ENCODE data around the gene C3orf62.
"Not testable (repeated sequence)": the region's sequence is repeated elsewhere in the genome, so short reads cannot be mapped to it uniquely, and the experiment has no call there.

C3orf62 gene

GRCh38 chr3:49260806-49261324, 16.2 kb downstream of the C3orf62 start:
- H2AFZ ChIP-seq (ENCODE audit: low read depth, low read length): no peak overlapping the region
- H3K27me3 ChIP-seq (ENCODE audit: insufficient read depth, low read length): no peaks in the 10 kb centered on the region
- no peaks in the 10 kb centered on the region for H3K9me3 ChIP-seq (ENCODE audit: low read length)
- H3K4me1 ChIP-seq (ENCODE audit: insufficient read depth, low read length): peaks cover 12% of the 10 kb centered on the region
- no peaks in the 10 kb centered on the region for H3K36me3 ChIP-seq (ENCODE audit: insufficient read depth, low read length)
- H3K4me3 ChIP-seq (ENCODE audit: low read length): no peak overlapping the region

- Histone ChIP-seq H3K27me3 (ENCODE audit: insufficient read depth, low read length) (no peaks in the 10 kb centered on the region), H3K4me3 (ENCODE audit: low read length) (no peak overlapping the region), H3K4me1 (ENCODE audit: insufficient read depth, low read length) (peaks cover 22% of the 10 kb centered on the region), H2AFZ (ENCODE audit: low read depth, low read length) (no peak overlapping the region), H3K36me3 (ENCODE audit: insufficient read depth, low read length) (no peaks in the 10 kb centered on the region), H3K9me3 (ENCODE audit: low read length) (no peaks in the 10 kb centered on the region)
Measured at GRCh38 chr3:49257187-49257586, 19.8 kb downstream of the C3orf62 start.

DNA sequence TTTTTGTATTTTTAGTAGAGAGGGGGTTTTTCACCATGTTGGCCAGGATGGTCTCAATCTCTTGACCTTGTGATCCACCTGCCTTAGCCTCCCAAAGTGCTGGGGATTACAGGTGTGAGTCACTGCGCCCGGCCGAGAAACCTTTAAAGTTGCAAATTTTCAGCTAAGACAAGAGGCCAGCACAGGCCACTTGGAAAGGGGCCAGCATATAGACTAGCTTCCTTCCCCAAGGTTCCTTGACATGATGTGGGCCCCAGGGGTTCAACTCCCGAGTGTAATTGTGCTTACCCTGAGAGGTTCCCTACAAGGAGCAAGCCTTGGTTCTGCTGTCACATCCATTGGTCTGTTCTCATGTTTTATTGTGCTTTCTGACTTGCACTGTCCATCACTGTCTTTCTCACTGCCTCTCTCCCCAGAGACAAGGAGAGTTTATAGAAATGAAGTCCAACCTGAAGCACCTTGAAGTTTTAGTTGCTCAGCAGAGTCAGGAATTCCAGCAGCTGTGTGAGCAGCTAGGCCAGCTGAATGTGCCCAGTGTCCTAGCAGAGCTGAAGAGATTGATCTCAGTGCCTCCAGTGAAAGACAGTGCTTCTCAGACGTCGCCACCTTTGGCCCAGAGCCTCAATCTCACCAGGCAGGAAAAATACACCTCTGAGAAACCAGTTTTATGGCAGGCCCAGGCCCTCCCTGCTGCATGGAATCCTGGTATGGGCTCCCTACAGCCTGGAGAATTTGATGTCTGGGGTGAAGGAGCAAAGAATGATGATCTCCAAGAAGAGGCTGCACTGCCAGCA, 21.1 kb downstream of the C3orf62 start:
- peaks cover 22% of the 10 kb centered on the region for H3K4me1 ChIP-seq (ENCODE audit: insufficient read depth, low read length)
- no peaks in the 10 kb centered on the region for H3K27me3 ChIP-seq (ENCODE audit: insufficient read depth, low read length)
- no peak overlapping the region for H3K4me3 ChIP-seq (ENCODE audit: low read length)
- H3K9me3 ChIP-seq (ENCODE audit: low read length): no peaks in the 10 kb centered on the region
- H3K36me3 ChIP-seq (ENCODE audit: insufficient read depth, low read length): no peaks in the 10 kb centered on the region
- H2AFZ ChIP-seq (ENCODE audit: low read depth, low read length): no peak overlapping the region

DNA sequence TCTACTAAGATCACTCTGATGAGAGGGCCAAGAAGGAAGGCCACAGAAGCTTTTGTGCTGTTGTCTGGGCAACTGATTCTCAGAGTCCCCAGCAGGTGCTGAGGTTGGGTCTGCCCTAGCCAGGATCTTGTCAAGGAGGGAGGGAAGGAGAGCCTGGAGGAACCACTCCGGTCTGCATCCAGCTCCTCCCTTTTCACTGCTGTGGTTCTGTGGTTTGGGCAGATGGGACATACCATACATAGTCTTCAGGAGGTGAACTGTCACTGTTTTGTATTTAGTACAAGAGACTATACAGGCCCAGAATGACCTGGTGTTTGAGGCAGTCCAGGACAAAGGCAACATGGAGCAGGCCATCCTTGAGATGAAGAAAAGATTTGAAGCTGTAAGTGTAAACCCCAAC, 21.9 kb downstream of the C3orf62 start:
- H2AFZ ChIP-seq (ENCODE audit: low read depth, low read length): no peak overlapping the region
- H3K27me3 ChIP-seq (ENCODE audit: insufficient read depth, low read length): no peaks in the 10 kb centered on the region
- no peak overlapping the region for H3K4me3 ChIP-seq (ENCODE audit: low read length)
- H3K4me1 ChIP-seq (ENCODE audit: insufficient read depth, low read length): peaks cover 27% of the 10 kb centered on the region
- H3K9me3 ChIP-seq (ENCODE audit: low read length): no peaks in the 10 kb centered on the region
- H3K36me3 ChIP-seq (ENCODE audit: insufficient read depth, low read length): no peaks in the 10 kb centered on the region

GRCh38 chr3:49253512-49253911, 23.5 kb downstream of the C3orf62 start:
- Histone ChIP-seq H2AFZ (ENCODE audit: low read depth, low read length) (no peak overlapping the region), H3K4me3 (ENCODE audit: low read length) (no peak overlapping the region), H3K27me3 (ENCODE audit: insufficient read depth, low read length) (no peaks in the 10 kb centered on the region), H3K4me1 (ENCODE audit: insufficient read depth, low read length) (peaks cover 38% of the 10 kb centered on the region), H3K36me3 (ENCODE audit: insufficient read depth, low read length) (no peaks in the 10 kb centered on the region), H3K9me3 (ENCODE audit: low read length) (no peaks in the 10 kb centered on the region)

DNA sequence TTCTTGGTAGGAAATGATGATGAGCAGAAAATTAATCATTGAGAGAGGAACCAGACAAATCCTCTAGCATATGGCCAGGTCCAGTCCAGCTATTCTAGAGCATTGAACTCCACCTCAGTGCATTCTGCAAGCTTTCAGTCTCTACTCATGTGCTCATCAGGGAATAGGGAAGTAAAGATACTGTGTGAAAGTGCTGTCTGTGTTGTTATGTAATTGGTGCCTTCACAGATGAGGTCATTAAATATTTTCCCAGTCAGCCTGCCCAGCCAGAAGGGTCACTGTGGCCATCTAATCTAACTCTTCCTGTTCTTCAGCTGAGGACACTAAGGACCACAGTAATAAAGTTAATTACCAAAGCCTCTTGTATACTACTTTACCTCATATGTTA, 28.2 kb downstream of the C3orf62 start:
- Histone ChIP-seq H3K27me3 (ENCODE audit: insufficient read depth, low read length) (no peaks in the 10 kb centered on the region), H3K4me3 (ENCODE audit: low read length) (no peak overlapping the region), H3K9me3 (ENCODE audit: low read length) (no peaks in the 10 kb centered on the region), H2AFZ (ENCODE audit: low read depth, low read length) (no peak overlapping the region), H3K4me1 (ENCODE audit: insufficient read depth, low read length) (peaks cover 22% of the 10 kb centered on the region), H3K36me3 (ENCODE audit: insufficient read depth, low read length) (no peaks in the 10 kb centered on the region)

DNA sequence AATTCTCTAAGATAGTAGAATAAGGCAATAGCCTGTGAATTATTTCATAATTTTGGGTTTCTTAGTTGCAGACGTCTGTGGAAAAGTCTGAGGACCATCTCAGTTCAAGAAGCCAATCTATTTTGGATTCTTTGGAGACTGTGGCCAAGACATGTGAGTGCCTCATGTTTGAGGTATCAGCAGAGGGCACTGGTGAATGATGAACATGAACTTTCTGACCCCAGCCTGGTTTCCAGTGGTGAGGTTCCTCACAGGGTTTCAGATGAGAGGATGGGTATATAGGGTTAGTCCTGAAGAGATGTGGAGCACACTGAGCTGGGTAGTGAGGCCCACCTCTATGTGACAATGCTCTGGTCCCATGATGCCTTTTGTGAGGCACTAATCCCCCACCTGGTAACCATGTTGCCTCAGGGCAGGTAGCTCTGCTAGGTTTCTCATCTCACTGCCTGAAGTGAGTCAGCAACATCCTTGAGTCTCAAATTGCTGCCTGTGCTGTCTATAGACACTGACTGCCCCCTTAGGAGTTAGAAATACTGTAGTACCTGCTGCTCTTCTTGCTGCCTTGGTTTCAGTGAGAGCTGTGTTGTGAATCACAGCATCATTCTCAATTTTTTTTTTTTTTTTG, 32.3 kb downstream of the C3orf62 start:
- H3K27me3 ChIP-seq (ENCODE audit: insufficient read depth, low read length): no peaks in the 10 kb centered on the region
- H3K4me3 ChIP-seq (ENCODE audit: low read length): no peak overlapping the region
- no peaks in the 10 kb centered on the region for H3K36me3 ChIP-seq (ENCODE audit: insufficient read depth, low read length)
- peaks cover 7% of the 10 kb centered on the region for H3K4me1 ChIP-seq (ENCODE audit: insufficient read depth, low read length)
- no peak overlapping the region for H2AFZ ChIP-seq (ENCODE audit: low read depth, low read length)
- no peaks in the 10 kb centered on the region for H3K9me3 ChIP-seq (ENCODE audit: low read length)

DNA sequence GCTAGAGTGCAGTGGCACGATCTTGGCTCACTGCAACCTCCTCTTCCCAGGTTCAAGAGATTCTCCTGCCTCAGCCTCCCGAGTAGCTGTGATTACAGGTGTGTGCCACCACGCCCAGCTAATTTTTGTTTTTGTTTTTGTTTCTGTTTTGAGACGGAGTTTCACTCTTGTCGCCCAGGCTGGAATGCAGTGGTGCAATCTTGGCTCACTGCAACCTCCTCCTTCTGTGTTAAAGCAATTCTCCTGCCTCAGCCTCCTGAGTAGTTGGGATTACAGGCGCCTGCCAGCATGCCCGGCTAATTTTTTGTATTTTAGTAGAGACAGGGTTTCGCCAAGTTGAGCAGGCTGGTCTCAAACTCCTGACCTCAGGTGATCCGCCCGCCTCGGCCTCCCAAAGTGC, 36.9 kb downstream of the C3orf62 start:
- not testable (repeated sequence) for H3K9me3 ChIP-seq (ENCODE audit: low read length); H3K36me3 ChIP-seq (ENCODE audit: insufficient read depth, low read length); H3K4me3 ChIP-seq (ENCODE audit: low read length); H3K27me3 ChIP-seq (ENCODE audit: insufficient read depth, low read length); H3K4me1 ChIP-seq (ENCODE audit: insufficient read depth, low read length); H2AFZ ChIP-seq (ENCODE audit: low read depth, low read length)

GRCh38 chr3:49238274-49239127, 38.5 kb downstream of the C3orf62 start:
- Histone ChIP-seq H3K4me3 (ENCODE audit: low read length) (no peak overlapping the region), H3K27me3 (ENCODE audit: insufficient read depth, low read length) (no peaks in the 10 kb centered on the region), H3K9me3 (ENCODE audit: low read length) (peaks cover 10% of the 10 kb centered on the region), H3K36me3 (ENCODE audit: insufficient read depth, low read length) (no peaks in the 10 kb centered on the region), H3K4me1 (ENCODE audit: insufficient read depth, low read length) (no peaks in the 10 kb centered on the region), H2AFZ (ENCODE audit: low read depth, low read length) (no peak overlapping the region)

DNA sequence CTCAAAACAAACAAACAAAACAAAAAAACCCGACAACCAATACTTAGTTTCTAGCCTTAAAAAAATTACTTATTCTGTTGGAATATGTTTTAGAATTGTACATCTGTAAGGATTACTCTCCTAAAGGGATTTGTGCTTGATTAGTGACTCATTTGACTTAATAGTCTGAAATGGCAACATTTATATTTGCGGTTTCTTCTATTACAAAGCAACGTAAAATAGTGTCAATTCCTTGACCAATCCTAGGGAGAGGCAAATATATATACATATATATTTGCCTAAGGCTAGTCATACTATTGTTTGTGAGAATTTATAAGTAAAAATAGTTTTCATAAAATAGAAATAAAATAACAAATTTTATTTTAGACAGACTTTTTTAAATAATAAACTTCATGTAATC, 39.7 kb downstream of the C3orf62 start:
- H3K9me3 ChIP-seq (ENCODE audit: low read length): peaks cover 12% of the 10 kb centered on the region
- no peak overlapping the region for H2AFZ ChIP-seq (ENCODE audit: low read depth, low read length)
- no peak overlapping the region for H3K4me3 ChIP-seq (ENCODE audit: low read length)
- H3K36me3 ChIP-seq (ENCODE audit: insufficient read depth, low read length): no peaks in the 10 kb centered on the region
- no peaks in the 10 kb centered on the region for H3K4me1 ChIP-seq (ENCODE audit: insufficient read depth, low read length)
- H3K27me3 ChIP-seq (ENCODE audit: insufficient read depth, low read length): no peaks in the 10 kb centered on the region

GRCh38 chr3:49236226-49236625, 40.8 kb downstream of the C3orf62 start:
- Histone ChIP-seq H3K4me3 (ENCODE audit: low read length) (no peak overlapping the region), H3K27me3 (ENCODE audit: insufficient read depth, low read length) (no peaks in the 10 kb centered on the region), H3K4me1 (ENCODE audit: insufficient read depth, low read length) (no peaks in the 10 kb centered on the region), H3K9me3 (ENCODE audit: low read length) (peaks cover 14% of the 10 kb centered on the region), H2AFZ (ENCODE audit: low read depth, low read length) (no peak overlapping the region), H3K36me3 (ENCODE audit: insufficient read depth, low read length) (no peaks in the 10 kb centered on the region)

DNA sequence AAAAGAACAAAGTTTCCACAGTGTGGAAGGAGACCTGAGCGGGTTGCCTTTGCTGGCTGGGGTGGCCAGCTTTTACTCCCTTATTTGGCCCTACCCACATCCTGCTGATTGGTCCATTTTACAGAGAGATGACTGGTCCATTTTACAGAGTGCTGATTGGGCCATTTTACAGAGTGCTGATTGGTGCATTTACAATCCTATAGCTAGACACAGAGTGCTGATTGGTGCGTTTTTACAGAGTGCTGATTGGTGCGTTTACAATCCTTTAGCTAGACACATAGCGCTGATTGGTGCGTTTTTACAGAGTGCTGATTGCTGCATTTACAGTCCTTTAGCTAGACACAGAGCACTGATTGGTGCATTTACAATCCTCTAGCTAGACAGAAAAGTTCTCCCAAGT, 48.2 kb downstream of the C3orf62 start:
- H3K4me1 ChIP-seq (ENCODE audit: insufficient read depth, low read length); H3K27me3 ChIP-seq (ENCODE audit: insufficient read depth, low read length); H3K36me3 ChIP-seq (ENCODE audit: insufficient read depth, low read length); H2AFZ ChIP-seq (ENCODE audit: low read depth, low read length); H3K4me3 ChIP-seq (ENCODE audit: low read length): not testable (repeated sequence)
- H3K9me3 ChIP-seq (ENCODE audit: low read length): peaks cover 12% of the 10 kb centered on the region

DNA sequence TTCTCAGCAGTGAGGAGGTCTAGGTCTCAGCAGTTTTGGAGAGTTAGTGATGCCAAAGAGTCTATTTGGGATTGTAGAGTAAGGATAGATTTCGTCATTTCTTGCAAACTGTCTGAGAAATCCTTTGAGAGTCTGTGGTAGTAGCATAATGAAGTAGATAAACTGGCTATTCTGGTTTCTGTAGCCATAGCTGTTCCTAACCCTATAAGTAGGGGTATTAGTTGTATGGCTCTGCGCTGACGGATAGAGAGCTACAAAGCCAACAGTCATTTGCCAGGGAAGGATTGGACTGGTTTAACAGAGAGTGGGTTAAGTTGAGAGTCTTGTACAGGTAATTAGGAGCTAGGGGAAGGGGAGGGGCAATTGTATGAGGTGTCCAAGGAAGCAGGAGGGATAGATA, 55.0 kb downstream of the C3orf62 start:
- Histone ChIP-seq H3K9me3 (ENCODE audit: low read length) (peaks cover 9% of the 10 kb centered on the region), H3K4me3 (ENCODE audit: low read length) (no peak overlapping the region), H2AFZ (ENCODE audit: low read depth, low read length) (no peak overlapping the region), H3K4me1 (ENCODE audit: insufficient read depth, low read length) (no peaks in the 10 kb centered on the region), H3K27me3 (ENCODE audit: insufficient read depth, low read length) (no peaks in the 10 kb centered on the region), H3K36me3 (ENCODE audit: insufficient read depth, low read length) (no peaks in the 10 kb centered on the region)
